HG03575 (cell line): ENCODE measurements around the gene TFF2.

Experiments used
- ATAC-seq: cut with Tn5 transposase; IDR thresholded peaks from one replicate; pipeline ENCODE4 v1.9.1; 2021; ENCODE audit not compliant: unreplicated experiment, insufficient number of reproducible peaks, low FRiP score; ENCODE audit errors: extremely low read depth

The TFF2 gene

GRCh38 chr21:42300045-42300583 is 50.7 kb downstream of the TFF2 start:
- ATAC-seq, result no peak

- no peak for ATAC-seq
These were observed 51.3 kb downstream of the TFF2 start for GRCh38 chr21:42299324-42300044.

DNA sequence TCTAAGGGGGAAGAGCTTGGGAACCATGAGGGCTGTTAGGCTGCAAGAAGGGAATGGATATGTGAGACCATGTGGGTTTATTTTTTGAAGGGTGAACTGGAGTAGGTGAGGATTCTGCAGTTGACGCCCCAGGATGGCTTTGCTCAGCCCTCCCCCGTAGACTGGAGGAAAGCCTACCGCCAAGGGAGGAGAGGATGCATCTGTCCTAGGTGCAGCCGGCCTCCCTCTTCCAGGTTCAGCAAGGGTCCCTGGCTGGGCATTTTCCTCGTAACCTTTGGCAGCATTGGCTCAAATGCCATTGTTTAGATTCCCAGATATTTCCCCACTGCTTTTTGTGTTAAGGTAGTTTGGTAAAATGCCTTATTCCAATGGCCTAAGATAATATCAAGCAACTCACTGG is 52.1 kb downstream of the TFF2 start:
- ATAC-seq, result no peak

DNA sequence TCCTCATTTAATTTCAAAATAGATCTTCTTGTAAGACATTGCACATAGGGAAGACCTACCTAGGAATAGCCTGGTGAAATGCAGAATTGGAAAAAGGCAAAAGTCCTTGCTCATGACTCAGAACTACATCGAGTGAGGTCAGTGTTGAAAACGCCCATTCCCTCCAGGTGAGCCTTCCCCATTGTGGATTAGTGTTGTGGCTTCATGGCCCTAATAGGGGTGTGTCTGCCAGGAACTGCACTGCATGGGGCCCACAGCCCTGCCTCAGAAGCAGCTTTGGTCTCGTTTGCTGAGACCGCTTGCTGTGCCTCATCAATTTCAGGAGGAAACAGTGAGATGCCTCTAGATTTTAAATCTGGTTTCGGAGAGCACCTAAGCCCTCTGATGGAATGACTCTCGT is 52.6 kb downstream of the TFF2 start:
- no peak for ATAC-seq

DNA sequence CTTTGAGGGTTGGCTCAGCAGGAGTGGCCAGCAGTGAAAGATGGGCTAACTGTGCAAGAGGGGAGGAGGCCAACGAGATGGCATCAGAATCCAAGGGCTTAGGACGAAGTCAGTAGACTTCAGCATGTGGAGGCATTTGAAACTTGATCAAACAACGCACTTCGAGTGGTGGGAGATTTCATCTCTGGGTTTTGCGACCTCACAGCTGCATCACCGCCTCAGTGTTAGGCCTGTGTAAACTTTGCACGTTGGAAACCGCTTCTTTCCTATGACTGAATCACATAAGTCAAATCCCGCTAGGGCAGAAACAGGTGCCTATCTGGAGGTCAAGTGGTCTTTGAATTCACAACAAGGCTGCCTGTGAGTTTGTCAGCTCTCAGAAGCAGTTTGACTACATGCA is 53.4 kb downstream of the TFF2 start:
- no peak for ATAC-seq

DNA sequence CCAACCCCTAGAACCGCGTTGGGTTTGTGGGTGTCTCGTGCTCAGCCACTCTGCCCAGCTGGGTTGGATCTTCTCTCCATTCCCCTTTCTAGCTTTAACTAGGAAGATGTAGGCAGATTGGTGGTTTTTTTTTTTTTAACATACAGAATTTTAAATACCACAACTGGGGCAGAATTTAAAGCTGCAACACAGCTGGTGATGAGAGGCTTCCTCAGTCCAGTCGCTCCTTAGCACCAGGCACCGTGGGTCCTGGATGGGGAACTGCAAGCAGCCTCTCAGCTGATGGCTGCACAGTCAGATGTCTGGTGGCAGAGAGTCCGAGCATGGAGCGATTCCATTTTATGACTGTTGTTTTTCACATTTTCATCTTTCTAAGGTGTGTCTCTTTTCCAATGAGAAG is 54.3 kb downstream of the TFF2 start:
- no peak for ATAC-seq
